ENCODE measurements around the gene PLCB3. TPM values are rescaled to one million over a fixed set of nuclear protein-coding genes. Genes with fewer than 3 reads are reported as not detected.

PLCB3 gene
- total RNA-seq, 2 donors from 2014 or later = 7.5 to 15.5 TPM

DNA sequence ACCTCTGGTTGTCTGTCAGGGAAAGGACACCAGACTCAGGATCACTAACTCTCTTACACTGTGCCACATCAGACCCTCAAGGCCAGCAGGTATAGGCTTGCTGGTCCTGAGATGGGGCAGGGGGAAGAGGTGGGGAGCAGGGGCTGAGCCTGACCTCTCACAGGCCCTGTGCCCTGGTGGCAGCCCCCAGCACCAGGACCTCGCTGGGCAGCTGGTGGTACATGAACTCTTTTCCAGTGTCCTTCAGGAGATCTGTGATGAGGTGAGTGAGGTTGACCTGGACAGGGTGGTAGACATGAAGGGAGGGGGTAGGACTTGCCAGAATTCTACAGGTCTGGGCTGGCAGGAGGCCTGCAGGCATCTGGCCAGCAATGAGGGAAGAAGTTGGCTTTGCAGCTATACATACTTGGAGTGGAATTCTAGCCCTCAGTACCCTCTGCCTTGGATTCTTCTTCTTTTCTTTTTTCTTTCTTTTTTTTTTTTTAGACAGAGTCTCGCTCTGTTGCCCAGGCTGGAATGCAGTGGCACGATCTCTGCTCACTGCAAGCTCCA lies 23.8 kb upstream of the PLCB3 start:
- TF ChIP-seq, protein P1, sequence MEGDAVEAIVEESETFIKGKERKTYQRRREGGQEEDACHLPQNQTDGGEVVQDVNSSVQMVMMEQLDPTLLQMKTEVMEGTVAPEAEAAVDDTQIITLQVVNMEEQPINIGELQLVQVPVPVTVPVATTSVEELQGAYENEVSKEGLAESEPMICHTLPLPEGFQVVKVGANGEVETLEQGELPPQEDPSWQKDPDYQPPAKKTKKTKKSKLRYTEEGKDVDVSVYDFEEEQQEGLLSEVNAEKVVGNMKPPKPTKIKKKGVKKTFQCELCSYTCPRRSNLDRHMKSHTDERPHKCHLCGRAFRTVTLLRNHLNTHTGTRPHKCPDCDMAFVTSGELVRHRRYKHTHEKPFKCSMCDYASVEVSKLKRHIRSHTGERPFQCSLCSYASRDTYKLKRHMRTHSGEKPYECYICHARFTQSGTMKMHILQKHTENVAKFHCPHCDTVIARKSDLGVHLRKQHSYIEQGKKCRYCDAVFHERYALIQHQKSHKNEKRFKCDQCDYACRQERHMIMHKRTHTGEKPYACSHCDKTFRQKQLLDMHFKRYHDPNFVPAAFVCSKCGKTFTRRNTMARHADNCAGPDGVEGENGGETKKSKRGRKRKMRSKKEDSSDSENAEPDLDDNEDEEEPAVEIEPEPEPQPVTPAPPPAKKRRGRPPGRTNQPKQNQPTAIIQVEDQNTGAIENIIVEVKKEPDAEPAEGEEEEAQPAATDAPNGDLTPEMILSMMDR (IDR thresholded peaks at IDR 0.05) = no peak
- Histone ChIP-seq H3K27ac (peak overlapping the region; percentile 91 to 97), H3K4me3 (peak overlapping the region; percentile 85 to 89), H3K9me3 (no peaks in the 10 kb centered on the region), H3K27me3 (no peaks in the 10 kb centered on the region), H3K4me1 (peaks cover 0 to 62% of the 10 kb centered on the region in 2 donors), H3K36me3 (peaks cover 5% of the 10 kb centered on the region)
- no peak for DNase-seq (ENCODE audit: low spot score)

DNA sequence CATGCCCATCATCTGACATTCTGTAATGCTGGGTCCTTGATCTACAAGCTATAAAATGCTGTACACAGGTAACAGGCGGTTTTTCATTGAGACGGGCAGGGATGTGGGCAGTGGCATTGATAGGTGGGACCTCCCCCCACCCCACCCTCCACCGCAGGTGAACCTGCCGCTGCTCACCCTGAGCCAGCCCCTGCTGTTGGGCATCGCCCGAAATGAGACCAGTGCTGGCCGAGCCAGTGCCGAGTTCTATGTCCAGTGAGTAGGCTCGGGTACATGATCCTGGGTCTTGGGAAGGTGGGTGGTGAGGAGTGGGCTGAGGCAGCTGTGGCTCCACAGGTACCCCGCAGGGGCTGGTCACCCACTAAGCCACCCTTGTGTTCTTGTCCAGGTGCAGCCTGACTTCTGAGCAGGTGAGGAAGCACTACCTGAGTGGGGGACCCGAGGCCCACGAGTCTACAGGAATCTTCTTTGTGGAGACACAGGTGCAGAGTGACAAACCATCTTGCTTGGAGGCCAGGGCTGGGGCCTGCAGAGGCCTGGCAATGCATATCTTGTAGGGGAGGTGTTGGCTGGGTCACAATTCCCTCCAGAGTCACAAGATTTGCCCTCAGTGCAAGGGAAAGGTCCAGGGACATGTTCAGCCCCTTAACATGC lies 22.1 kb upstream of the PLCB3 start:
- Histone ChIP-seq H3K36me3 (no peaks in the 10 kb centered on the region), H3K4me3 (peak overlapping the region in 1 of 2 donors; percentile 77), H3K27ac (peak overlapping the region; percentile 92 to 97), H3K4me1 (peaks cover 0 to 75% of the 10 kb centered on the region in 2 donors), H3K27me3 (no peaks in the 10 kb centered on the region), H3K9me3 (no peaks in the 10 kb centered on the region)
- no peak for DNase-seq (ENCODE audit: low spot score)
- TF ChIP-seq, protein P1 (IDR thresholded peaks at IDR 0.05) = no peak

DNA sequence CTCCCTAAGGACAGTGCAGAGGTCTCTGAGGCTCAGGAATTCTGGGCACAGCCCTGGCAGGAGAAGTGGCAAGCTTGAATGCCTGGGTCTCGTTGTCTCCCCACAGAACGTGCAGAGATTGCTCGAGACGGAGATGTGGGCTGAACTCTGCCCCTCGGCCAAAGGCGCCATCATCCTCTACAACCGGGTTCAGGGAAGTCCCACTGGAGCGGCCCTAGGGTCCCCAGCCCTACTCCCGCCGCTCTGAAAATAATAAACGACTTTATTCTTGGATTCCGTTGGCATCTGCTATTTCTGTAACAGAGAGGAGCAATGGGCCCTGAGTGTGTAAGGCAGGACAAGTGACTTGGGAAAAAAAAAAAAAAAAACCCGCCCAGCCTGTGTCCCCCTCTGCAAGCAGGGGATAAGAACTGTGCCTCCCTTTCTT lies 21.6 kb upstream of the PLCB3 start:
- no peak for DNase-seq (ENCODE audit: low spot score)
- TF ChIP-seq, protein P1 (IDR thresholded peaks at IDR 0.05) = no peak
- Histone ChIP-seq H3K4me3 (peak overlapping the region; percentile 57 to 77), H3K9me3 (no peaks in the 10 kb centered on the region), H3K27ac (peak overlapping the region; percentile 92 to 97), H3K4me1 (peaks cover 0 to 74% of the 10 kb centered on the region in 2 donors), H3K36me3 (no peaks in the 10 kb centered on the region), H3K27me3 (no peaks in the 10 kb centered on the region)

DNA sequence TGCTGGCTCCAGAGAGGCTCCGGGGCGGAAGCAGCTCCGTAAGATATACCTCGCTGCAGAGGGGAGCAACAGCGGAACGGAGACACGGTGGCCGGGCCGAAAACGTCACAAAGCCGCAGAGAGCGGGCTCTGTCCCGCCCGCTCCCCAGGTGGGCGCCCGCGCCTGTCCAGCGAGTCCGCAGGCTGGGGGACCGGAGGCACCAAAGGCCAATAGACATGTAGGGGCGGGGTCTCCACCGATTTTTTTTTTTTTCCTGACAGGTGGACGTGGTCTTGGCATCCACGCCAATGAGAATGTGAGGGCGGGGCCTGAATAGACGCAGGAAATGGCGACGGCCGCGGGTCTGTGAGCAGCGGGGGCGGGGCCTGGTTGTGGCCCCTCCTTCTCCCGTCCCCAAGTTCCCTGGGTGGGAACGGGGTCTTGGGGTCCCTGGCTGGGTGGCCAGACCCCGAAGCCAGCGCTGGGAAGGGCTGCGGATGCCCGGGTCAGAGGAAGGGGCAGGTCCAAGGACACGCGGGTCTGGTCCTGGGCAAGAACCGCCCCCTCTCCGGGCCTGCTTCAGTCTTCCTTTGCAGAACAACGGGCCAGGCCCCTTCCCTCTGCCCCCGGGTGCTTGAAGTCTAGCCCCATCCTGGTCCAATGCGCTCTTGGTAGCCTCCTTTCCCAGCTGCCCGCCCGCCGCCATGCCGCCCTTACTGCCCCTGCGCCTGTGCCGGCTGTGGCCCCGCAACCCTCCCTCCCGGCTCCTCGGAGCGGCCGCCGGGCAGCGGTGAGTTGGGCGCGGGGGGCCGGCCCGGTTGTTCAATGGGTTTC lies 21.0 kb upstream of the PLCB3 start, which contains the start of gene DNAJC4:
Gene DNAJC4, plus strand, starts transcription at position 378 of the 814 bp plus-strand sequence. Its CDS starts 307 bp downstream, at position 685.
- Histone ChIP-seq H3K4me3 (peak within 1 kb of the TSS; percentile 57 to 77), H3K36me3 (no peaks in the 10 kb centered on the region), H3K9me3 (no peaks in the 10 kb centered on the region), H3K27ac (peak within 1 kb of the TSS; percentile 92 to 97), H3K27me3 (no peaks in the 10 kb centered on the region), H3K4me1 (peaks cover 0 to 74% of the 10 kb centered on the region in 2 donors)
- peak; percentile 94 for DNase-seq (ENCODE audit: low spot score)
- TF ChIP-seq, protein P1 (IDR thresholded peaks at IDR 0.05) = no peak

DNA sequence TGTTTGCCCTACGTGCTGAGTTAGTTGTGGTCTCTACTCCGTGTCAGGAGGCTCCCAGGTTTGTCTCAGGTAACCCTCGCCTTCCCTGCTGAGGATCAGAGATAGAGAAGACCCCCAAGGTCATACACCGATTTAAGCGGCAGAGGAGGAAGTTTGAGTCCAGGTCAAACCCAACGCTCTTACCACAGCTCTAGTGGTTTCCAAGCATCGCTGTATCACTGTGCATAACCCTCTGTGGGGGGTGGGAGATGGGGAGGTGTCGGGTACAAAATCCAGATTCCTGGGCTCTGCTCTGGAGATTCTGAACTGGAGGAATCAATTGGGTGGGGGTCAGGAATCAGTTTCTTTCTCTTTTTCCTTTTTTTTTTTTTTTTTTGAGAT lies 20.4 kb upstream of the PLCB3 start:
- no peaks in the 10 kb centered on the region for H3K27me3 ChIP-seq
- H3K36me3 ChIP-seq = peaks cover 2% of the 10 kb centered on the region
- TF ChIP-seq, protein P1 (IDR thresholded peaks at IDR 0.05) = no peak
- peak overlapping the region; percentile 92 to 97 for H3K27ac ChIP-seq
- no peaks in the 10 kb centered on the region for H3K9me3 ChIP-seq
- peak overlapping the region; percentile 57 to 77 for H3K4me3 ChIP-seq
- DNase-seq (ENCODE audit: low spot score) = no peak
- H3K4me1 ChIP-seq = peaks cover 0 to 75% of the 10 kb centered on the region in 2 donors

Data from right atrium auricular region (tissue), 2 donors.